Stomach (tissue), 4 donors: Measurements from ENCODE around the gene ABTB2.

Source experiments
- CTCF ChIP-seq, 7 experiments: fragments of 450-650 bp in 4 of 7; fragments of 200-600 bp in 3 of 7; sonication (generic) in 3 of 7; IDR thresholded peaks; one replicate each; pipeline ENCODE4 v1.5.1; 2016 to 2019; ENCODE audit warnings: antibody characterized with exemption in 7 of 7, control low read depth in 2 of 7, mild to moderate bottlenecking in 1 of 7
- EP300 ChIP-seq: sonication (generic); formaldehyde crosslinking; IDR thresholded peaks from one replicate; pipeline ENCODE4 v1.6.1; 2017; ENCODE audit warnings: antibody characterized with exemption
- POLR2A ChIP-seq, 4 donors: fragments of 450-650 bp; IDR thresholded peaks; one replicate each; pipeline ENCODE4 v1.6.1; 2016; ENCODE audit warnings: antibody characterized with exemption in 4 of 4, control low read depth in 2 of 4, mild to moderate bottlenecking in 1 of 4, moderate library complexity in 1 of 4

- TF ChIP-seq POLR2A (IDR thresholded peaks at IDR 0.05) (no peak), CTCF (IDR thresholded peaks at IDR 0.05) (no peak), EP300 (no peak)
Measured at GRCh38 chr11:34223021-34223813, 134.6 kb downstream of the ABTB2 start.
